Measurements from ENCODE around the gene OPN4.

DNA sequence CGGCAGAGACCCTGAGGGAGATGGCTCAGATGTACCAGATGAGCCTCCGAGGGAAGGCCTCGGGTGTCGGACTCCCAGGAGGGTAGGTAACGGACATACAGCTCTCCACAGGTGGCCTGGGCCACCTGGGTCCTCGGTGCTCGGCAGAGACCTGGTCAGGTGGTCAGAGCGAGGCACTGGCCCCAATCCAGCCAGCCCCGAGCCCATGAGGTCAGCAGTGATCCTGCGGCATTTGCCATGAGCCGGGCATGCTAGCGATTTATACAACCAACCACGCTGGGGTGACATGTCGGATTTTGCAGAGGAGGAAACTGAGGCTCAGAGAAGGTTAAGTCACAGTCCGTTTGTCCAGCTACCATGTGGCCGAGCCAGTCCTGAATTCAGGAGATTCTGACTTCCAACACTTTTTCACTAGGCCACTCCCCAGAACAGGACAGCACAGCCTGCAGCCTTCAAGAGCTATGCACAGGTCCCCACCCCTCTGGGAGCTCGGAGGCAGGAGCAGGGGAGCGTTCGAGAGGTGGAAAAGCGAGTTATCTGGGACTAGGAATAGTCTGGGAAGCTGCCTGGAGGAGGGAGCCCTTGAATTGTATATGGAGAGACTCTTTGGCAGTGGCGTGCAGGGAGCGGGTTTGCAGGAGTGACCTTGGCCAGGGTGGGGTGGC lies 27.5 kb downstream of the OPN4 start:
- TF ChIP-seq, protein P1, sequence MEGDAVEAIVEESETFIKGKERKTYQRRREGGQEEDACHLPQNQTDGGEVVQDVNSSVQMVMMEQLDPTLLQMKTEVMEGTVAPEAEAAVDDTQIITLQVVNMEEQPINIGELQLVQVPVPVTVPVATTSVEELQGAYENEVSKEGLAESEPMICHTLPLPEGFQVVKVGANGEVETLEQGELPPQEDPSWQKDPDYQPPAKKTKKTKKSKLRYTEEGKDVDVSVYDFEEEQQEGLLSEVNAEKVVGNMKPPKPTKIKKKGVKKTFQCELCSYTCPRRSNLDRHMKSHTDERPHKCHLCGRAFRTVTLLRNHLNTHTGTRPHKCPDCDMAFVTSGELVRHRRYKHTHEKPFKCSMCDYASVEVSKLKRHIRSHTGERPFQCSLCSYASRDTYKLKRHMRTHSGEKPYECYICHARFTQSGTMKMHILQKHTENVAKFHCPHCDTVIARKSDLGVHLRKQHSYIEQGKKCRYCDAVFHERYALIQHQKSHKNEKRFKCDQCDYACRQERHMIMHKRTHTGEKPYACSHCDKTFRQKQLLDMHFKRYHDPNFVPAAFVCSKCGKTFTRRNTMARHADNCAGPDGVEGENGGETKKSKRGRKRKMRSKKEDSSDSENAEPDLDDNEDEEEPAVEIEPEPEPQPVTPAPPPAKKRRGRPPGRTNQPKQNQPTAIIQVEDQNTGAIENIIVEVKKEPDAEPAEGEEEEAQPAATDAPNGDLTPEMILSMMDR (IDR thresholded peaks at IDR 0.05), result no peak
- TF ChIP-seq POLR2A (IDR thresholded peaks at IDR 0.05), result no peak
